Neural cell (in vitro differentiated cells): ENCODE results near the gene TBC1D19. TPM values are rescaled to one million over a fixed set of nuclear protein-coding genes. Genes with fewer than 3 reads are reported as not detected.

Source experiments
- H2AFZ ChIP-seq: fragments of 200-600, 300-800 bp; sonication (generic), shearing (Covaris generic); 2 replicates; pipeline ENCODE4 v1.6.0; 2014; ENCODE audit warnings: low read depth, mild to moderate bottlenecking, antibody characterized with exemption, low read length, moderate library complexity
- H3F3A ChIP-seq: fragments of 200-600 bp; shearing (Covaris generic); 2 replicates; pipeline ENCODE4 v1.6.1; 2016; ENCODE audit warnings: mild to moderate bottlenecking, moderate library complexity, mixed read lengths, antibody characterized with exemption, low read length; ENCODE audit not compliant: insufficient read depth, poor library complexity, severe bottlenecking
- H3K27ac ChIP-seq: fragments of 200-600, 300-800 bp; sonication (generic), shearing (Covaris generic); 2 replicates; pipeline ENCODE4 v1.5.1; 2014; ENCODE audit warnings: mild to moderate bottlenecking, low read length, moderate library complexity
- H3K27me3 ChIP-seq: fragments of 300-800, 200-600 bp; sonication (generic), shearing (Covaris generic); 2 replicates; pipeline ENCODE4 v1.6.0; 2014; ENCODE audit warnings: mild to moderate bottlenecking, low read depth, low read length, moderate library complexity; ENCODE audit not compliant: insufficient read depth
- H3K36me3 ChIP-seq: fragments of 300-800, 200-600 bp; sonication (generic), shearing (Covaris generic); 2 replicates; pipeline ENCODE4 v1.5.1; 2014; ENCODE audit warnings: mild to moderate bottlenecking, antibody characterized with exemption, low read length, moderate library complexity; ENCODE audit not compliant: insufficient read depth
- H3K4me2 ChIP-seq: fragments of 300-800, 200-600 bp; sonication (generic), shearing (Covaris generic); 2 replicates; pipeline ENCODE4 v1.6.0; 2014; ENCODE audit warnings: mild to moderate bottlenecking, low read length
- H3K4me3 ChIP-seq: fragments of 300-800, 200-600 bp; sonication (generic), shearing (Covaris generic); 2 replicates; pipeline ENCODE4 v1.5.1; 2014; ENCODE audit warnings: mild to moderate bottlenecking, low read length, moderate library complexity
- H3K79me2 ChIP-seq: fragments of 200-600 bp; shearing (Covaris generic); replicated peaks from 2 replicates; pipeline ENCODE4 v1.6.0; 2014; ENCODE audit warnings: mild to moderate bottlenecking, low read length, moderate library complexity; ENCODE audit not compliant: insufficient read depth
- H3K9ac ChIP-seq: fragments of 300-800, 200-600 bp; sonication (generic), shearing (Covaris generic); 2 replicates; pipeline ENCODE4 v1.6.1; 2016; ENCODE audit warnings: mild to moderate bottlenecking, low read length, mixed read lengths
- H3K9me2 ChIP-seq: fragments of 200-600 bp; shearing (Covaris generic); 2 replicates; pipeline ENCODE4 v1.6.1; 2016; ENCODE audit warnings: mild to moderate bottlenecking, low read length, mixed read lengths; ENCODE audit not compliant: insufficient read depth
- H3K9me3 ChIP-seq: fragments of 200-600, 300-800 bp; sonication (generic), shearing (Covaris generic); 2 replicates; pipeline ENCODE4 v1.6.1; 2016; ENCODE audit warnings: mild to moderate bottlenecking, mixed run types, low read length, moderate library complexity, mixed read lengths
- H4K20me1 ChIP-seq: fragments of 200-600 bp; shearing (Covaris generic); 2 replicates; pipeline ENCODE4 v1.6.1; 2016; ENCODE audit warnings: mild to moderate bottlenecking, mixed run types; ENCODE audit not compliant: insufficient read depth
- CTCF ChIP-seq: fragments of 450-650 bp; IDR thresholded peaks from 2 replicates; pipeline ENCODE4 v1.5.1; 2014; ENCODE audit warnings: antibody characterized with exemption, mild to moderate bottlenecking, moderate library complexity; ENCODE audit not compliant: poor library complexity, severe bottlenecking
- EP300 ChIP-seq: fragments of 450-650 bp; conservative IDR thresholded peaks from 2 replicates; pipeline ENCODE4 v1.6.1; 2014; ENCODE audit warnings: antibody characterized with exemption, mild to moderate bottlenecking, moderate library complexity; ENCODE audit not compliant: poor library complexity, severe bottlenecking
- EZH2 ChIP-seq: fragments of 200-600, 300-800 bp; shearing (Covaris generic), sonication (generic); IDR thresholded peaks from 2 replicates; pipeline ENCODE4 v1.6.1; 2014; ENCODE audit warnings: antibody characterized with exemption, low read length, borderline replicate concordance, mild to moderate bottlenecking; ENCODE audit not compliant: insufficient read depth, poor library complexity, severe bottlenecking
- MXI1 ChIP-seq: fragments of 450-650 bp; conservative IDR thresholded peaks from 2 replicates; pipeline ENCODE4 v1.6.1; 2014; ENCODE audit warnings: antibody characterized with exemption, mild to moderate bottlenecking; ENCODE audit not compliant: poor library complexity, severe bottlenecking
- POLR2AphosphoS5 ChIP-seq: IDR thresholded peaks from 2 replicates; pipeline ENCODE4 v1.6.1; 2012
- RAD21 ChIP-seq: fragments of 450-650 bp; conservative IDR thresholded peaks from 2 replicates; pipeline ENCODE4 v1.6.1; 2014; ENCODE audit warnings: antibody characterized with exemption, mild to moderate bottlenecking, moderate library complexity
- SMC3 ChIP-seq: fragments of 450-650 bp; conservative IDR thresholded peaks from 2 replicates; pipeline ENCODE4 v1.6.1; 2014; ENCODE audit warnings: antibody characterized with exemption, mild to moderate bottlenecking, moderate library complexity; ENCODE audit not compliant: poor library complexity
- TAF1 ChIP-seq: IDR thresholded peaks from 2 replicates; pipeline ENCODE4 v1.6.1; 2012; ENCODE audit warnings: low read depth
- polyA plus RNA-seq: library from polyadenylated mRNA; depleted of rRNA; stranded (reverse); fragments of >200 nt; gene quantifications from 2 replicates; pipeline ENCODE4 v1.2.3, GENCODE V29; 2014
- TF ChIP-seq, protein P1 (sequence below): IDR thresholded peaks from 2 replicates; pipeline ENCODE4 v1.6.1; 2012; ENCODE audit warnings: borderline replicate concordance

The TBC1D19 gene
- polyA plus RNA-seq, 1 donor from 2014 or later = 23.1 TPM

GRCh38 chr4:26736621-26737020 lies 152.7 kb downstream of the TBC1D19 start:
- TF ChIP-seq, protein P1, sequence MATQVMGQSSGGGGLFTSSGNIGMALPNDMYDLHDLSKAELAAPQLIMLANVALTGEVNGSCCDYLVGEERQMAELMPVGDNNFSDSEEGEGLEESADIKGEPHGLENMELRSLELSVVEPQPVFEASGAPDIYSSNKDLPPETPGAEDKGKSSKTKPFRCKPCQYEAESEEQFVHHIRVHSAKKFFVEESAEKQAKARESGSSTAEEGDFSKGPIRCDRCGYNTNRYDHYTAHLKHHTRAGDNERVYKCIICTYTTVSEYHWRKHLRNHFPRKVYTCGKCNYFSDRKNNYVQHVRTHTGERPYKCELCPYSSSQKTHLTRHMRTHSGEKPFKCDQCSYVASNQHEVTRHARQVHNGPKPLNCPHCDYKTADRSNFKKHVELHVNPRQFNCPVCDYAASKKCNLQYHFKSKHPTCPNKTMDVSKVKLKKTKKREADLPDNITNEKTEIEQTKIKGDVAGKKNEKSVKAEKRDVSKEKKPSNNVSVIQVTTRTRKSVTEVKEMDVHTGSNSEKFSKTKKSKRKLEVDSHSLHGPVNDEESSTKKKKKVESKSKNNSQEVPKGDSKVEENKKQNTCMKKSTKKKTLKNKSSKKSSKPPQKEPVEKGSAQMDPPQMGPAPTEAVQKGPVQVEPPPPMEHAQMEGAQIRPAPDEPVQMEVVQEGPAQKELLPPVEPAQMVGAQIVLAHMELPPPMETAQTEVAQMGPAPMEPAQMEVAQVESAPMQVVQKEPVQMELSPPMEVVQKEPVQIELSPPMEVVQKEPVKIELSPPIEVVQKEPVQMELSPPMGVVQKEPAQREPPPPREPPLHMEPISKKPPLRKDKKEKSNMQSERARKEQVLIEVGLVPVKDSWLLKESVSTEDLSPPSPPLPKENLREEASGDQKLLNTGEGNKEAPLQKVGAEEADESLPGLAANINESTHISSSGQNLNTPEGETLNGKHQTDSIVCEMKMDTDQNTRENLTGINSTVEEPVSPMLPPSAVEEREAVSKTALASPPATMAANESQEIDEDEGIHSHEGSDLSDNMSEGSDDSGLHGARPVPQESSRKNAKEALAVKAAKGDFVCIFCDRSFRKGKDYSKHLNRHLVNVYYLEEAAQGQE = no peak
- TF ChIP-seq TAF1 (no peak), MXI1 (no peak), EZH2 (no peak), POLR2AphosphoS5 (no peak)
- no peak overlapping the region for H3K4me3 ChIP-seq
- H3K4me2 ChIP-seq = no peak overlapping the region

GRCh38 chr4:26737385-26737784 lies 153.5 kb downstream of the TBC1D19 start:
- peaks cover under 1% of the 10 kb centered on the region for H3K36me3 ChIP-seq
- no peaks in the 10 kb centered on the region for H3K27me3 ChIP-seq
- H4K20me1 ChIP-seq = no peaks in the 10 kb centered on the region
- no peaks in the 10 kb centered on the region for H3F3A ChIP-seq
- H3K9me3 ChIP-seq = no peaks in the 10 kb centered on the region
- H3K4me2 ChIP-seq = no peak overlapping the region
- H3K9me2 ChIP-seq = no peaks in the 10 kb centered on the region
- H2AFZ ChIP-seq = no peak overlapping the region
- H3K79me2 ChIP-seq = no peaks in the 10 kb centered on the region
- H3K4me3 ChIP-seq = no peak overlapping the region
- H3K27ac ChIP-seq = no peak overlapping the region
- TF ChIP-seq MXI1 (no peak), EP300 (no peak), POLR2AphosphoS5 (no peak), RAD21 (no peak)
- no peak overlapping the region for H3K9ac ChIP-seq

More at GRCh38 chr4:26736621-26737020, 152.7 kb downstream of the TBC1D19 start:
- no peaks in the 10 kb centered on the region for H4K20me1 ChIP-seq
- no peak overlapping the region for H3K27ac ChIP-seq
- H3K9ac ChIP-seq = no peak overlapping the region
- no peak overlapping the region for H2AFZ ChIP-seq
- H3K79me2 ChIP-seq = no peaks in the 10 kb centered on the region
- H3K27me3 ChIP-seq = no peaks in the 10 kb centered on the region
- no peaks in the 10 kb centered on the region for H3K9me3 ChIP-seq
- H3F3A ChIP-seq = no peaks in the 10 kb centered on the region
- no peaks in the 10 kb centered on the region for H3K36me3 ChIP-seq
- no peaks in the 10 kb centered on the region for H3K9me2 ChIP-seq

DNA sequence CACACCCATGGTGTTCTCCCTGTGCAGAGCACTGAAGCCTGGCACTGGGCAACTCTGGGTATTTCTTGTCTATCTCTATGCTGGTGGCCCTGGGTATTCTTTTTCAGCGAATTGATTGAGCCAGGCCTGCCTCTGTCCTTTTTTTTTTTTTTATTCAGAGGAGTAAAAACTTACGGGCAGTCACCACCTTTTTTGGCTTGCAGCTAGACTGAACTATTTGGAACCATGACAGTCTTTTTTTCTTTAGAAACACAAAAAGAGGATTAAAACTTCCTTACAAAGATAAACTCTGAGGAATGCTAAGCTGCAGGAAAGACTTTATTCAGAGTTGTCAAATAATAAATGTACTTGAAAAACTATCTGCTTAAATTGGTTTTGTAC lies 157.6 kb downstream of the TBC1D19 start:
- H3K27ac ChIP-seq = no peak overlapping the region
- no peak overlapping the region for H3K9ac ChIP-seq
- H3F3A ChIP-seq = no peaks in the 10 kb centered on the region
- no peaks in the 10 kb centered on the region for H3K79me2 ChIP-seq
- H4K20me1 ChIP-seq = no peaks in the 10 kb centered on the region
- H3K4me2 ChIP-seq = no peak overlapping the region
- H3K9me2 ChIP-seq = no peaks in the 10 kb centered on the region
- H2AFZ ChIP-seq = no peak overlapping the region
- peaks cover 4% of the 10 kb centered on the region for H3K36me3 ChIP-seq
- H3K27me3 ChIP-seq = no peaks in the 10 kb centered on the region
- no peak overlapping the region for H3K4me3 ChIP-seq
- TF ChIP-seq RAD21 = no peak
- no peak for TF ChIP-seq POLR2AphosphoS5
- TF ChIP-seq CTCF = no peak
- no peak for TF ChIP-seq EP300
- no peak for TF ChIP-seq EZH2
- TF ChIP-seq, protein P1 = no peak
- TF ChIP-seq TAF1 = no peak
- TF ChIP-seq MXI1 = no peak
- no peak for TF ChIP-seq SMC3
- no peaks in the 10 kb centered on the region for H3K9me3 ChIP-seq
